Smooth muscle cell (in vitro differentiated cells): ENCODE data around the gene ADAM10. TPM values are rescaled to one million over a fixed set of nuclear protein-coding genes. Genes with fewer than 3 reads are reported as not detected.
"Not testable (repeated sequence)": the region's sequence is repeated elsewhere in the genome, so short reads cannot be mapped to it uniquely, and the experiment has no call there.

Experiments used
- DNase-seq: peaks from one replicate; lab custom pipeline; 2025; ENCODE audit not compliant: unreplicated experiment; lab: John Stamatoyannopoulos, UW
- H2AFZ ChIP-seq: fragments of 200-600 bp; sonication (generic); 2 replicates; pipeline ENCODE4 v1.6.0; 2016; ENCODE audit warnings: antibody characterized with exemption, low read depth, mild to moderate bottlenecking
- H3F3A ChIP-seq: fragments of 200-600 bp; sonication (generic); 2 replicates; pipeline ENCODE4 v1.6.0; 2017; ENCODE audit warnings: antibody characterized with exemption, low read depth
- H3K27ac ChIP-seq: fragments of 200-600 bp; sonication (generic); 2 replicates; pipeline ENCODE4 v1.5.1; 2016; ENCODE audit warnings: low read depth, mild to moderate bottlenecking
- H3K27me3 ChIP-seq: fragments of 200-600 bp; sonication (generic); 2 replicates; pipeline ENCODE4 v1.6.1; 2016; ENCODE audit warnings: low read depth, mild to moderate bottlenecking
- H3K36me3 ChIP-seq: fragments of 200-600 bp; sonication (generic); 2 replicates; pipeline ENCODE4 v1.5.1; 2016; ENCODE audit warnings: low read depth
- H3K4me1 ChIP-seq: fragments of 200-600 bp; sonication (generic); 2 replicates; pipeline ENCODE4 v1.5.1; 2016; ENCODE audit warnings: low read depth
- H3K4me2 ChIP-seq: fragments of 200-600 bp; sonication (generic); 2 replicates; pipeline ENCODE4 v1.6.0; 2016; ENCODE audit warnings: mild to moderate bottlenecking
- H3K4me3 ChIP-seq: fragments of 200-600 bp; sonication (generic); 2 replicates; pipeline ENCODE4 v1.5.1; 2016; ENCODE audit warnings: mild to moderate bottlenecking
- H3K79me2 ChIP-seq: fragments of 200-600 bp; sonication (generic); 2 replicates; pipeline ENCODE4 v1.6.0; 2016; ENCODE audit warnings: low read depth, mild to moderate bottlenecking
- H3K9ac ChIP-seq: fragments of 200-600 bp; sonication (generic); 2 replicates; pipeline ENCODE4 v1.6.0; 2016; ENCODE audit warnings: low read depth
- H3K9me3 ChIP-seq: fragments of 200-600 bp; sonication (generic); replicated peaks from 2 replicates; pipeline ENCODE4 v1.5.1; 2016; ENCODE audit warnings: low read depth
- H4K20me1 ChIP-seq: fragments of 200-600 bp; sonication (generic); 2 replicates; pipeline ENCODE4 v1.6.0; 2016; ENCODE audit warnings: low read depth
- CTCF ChIP-seq: fragments of 200-600 bp; sonication (generic); IDR thresholded peaks from 2 replicates; pipeline ENCODE4 v1.5.1; 2017; ENCODE audit warnings: borderline replicate concordance, mild to moderate bottlenecking, antibody characterized with exemption; ENCODE audit not compliant: insufficient read depth, poor library complexity, severe bottlenecking
- WGBS: methylation state at CpG from one replicate; pipeline ENCODE4 v1.1.7; 2016; ENCODE audit warnings: low lambda C conversion rate; 5-methylcytosine and 5-hydroxymethylcytosine counted together
- polyA plus RNA-seq: library from polyadenylated mRNA; unstranded; fragments of >200 nt; fragmentation: Nextera tagmentation; extraction: Ambion mirVana; gene quantifications from 2 replicates; pipeline ENCODE4 v1.2.1, GENCODE V29; 2016
- total RNA-seq: library from RNA; depleted of rRNA; stranded (reverse); fragments of >200 nt; gene quantifications from 2 replicates; pipeline ENCODE4 v1.2.3, GENCODE V29; 2014

ADAM10 gene
- total and polyA plus RNA-seq, 2 experiments from 2014 or later, result 168 to 200 TPM

GRCh38 chr15:58627046-58627445, 122.5 kb downstream of the ADAM10 start:
- no peak overlapping the region for H3K4me2 ChIP-seq
- no peak for DNase-seq
- H3K4me1 ChIP-seq, result no peaks in the 10 kb centered on the region
- peaks cover 13% of the 10 kb centered on the region for H3K36me3 ChIP-seq
- no peak overlapping the region for H3K4me3 ChIP-seq
- H4K20me1 ChIP-seq, result peaks cover 11% of the 10 kb centered on the region
- no peaks in the 10 kb centered on the region for H3F3A ChIP-seq
- no peaks in the 10 kb centered on the region for H3K9me3 ChIP-seq
- H3K9ac ChIP-seq, result no peak overlapping the region
- H3K27ac ChIP-seq, result no peak overlapping the region
- TF ChIP-seq CTCF, result no peak
- no peaks in the 10 kb centered on the region for H3K27me3 ChIP-seq
- peaks cover 7% of the 10 kb centered on the region for H3K79me2 ChIP-seq
- WGBS, result 94% methylated on average over 2 of the region's 2 CpGs
- H2AFZ ChIP-seq, result no peak overlapping the region

- no peak overlapping the region for H3K9ac ChIP-seq
- 95% methylated on average over 3 of the region's 3 CpGs for WGBS
- H3K9me3 ChIP-seq, result no peaks in the 10 kb centered on the region
- peaks cover 11% of the 10 kb centered on the region for H4K20me1 ChIP-seq
- H3K36me3 ChIP-seq, result peaks cover 13% of the 10 kb centered on the region
- no peak overlapping the region for H3K4me3 ChIP-seq
- no peaks in the 10 kb centered on the region for H3K4me1 ChIP-seq
- no peak for TF ChIP-seq CTCF
- no peak overlapping the region for H3K27ac ChIP-seq
- no peaks in the 10 kb centered on the region for H3K27me3 ChIP-seq
- no peak overlapping the region for H3K4me2 ChIP-seq
- peaks cover 7% of the 10 kb centered on the region for H3K79me2 ChIP-seq
- DNase-seq, result no peak
- H2AFZ ChIP-seq, result no peak overlapping the region
- H3F3A ChIP-seq, result no peaks in the 10 kb centered on the region
Observed at GRCh38 chr15:58626378-58626777, 123.1 kb downstream of the ADAM10 start.

- no peak overlapping the region for H3K4me2 ChIP-seq
- WGBS, result 98% methylated on average over 3 of the region's 3 CpGs
- peaks cover 24% of the 10 kb centered on the region for H3K79me2 ChIP-seq
- no peak overlapping the region for H3K9ac ChIP-seq
- DNase-seq, result no peak
- no peak overlapping the region for H3K27ac ChIP-seq
- no peak overlapping the region for H2AFZ ChIP-seq
- no peaks in the 10 kb centered on the region for H3F3A ChIP-seq
- TF ChIP-seq CTCF, result no peak
- H3K4me1 ChIP-seq, result no peaks in the 10 kb centered on the region
- H3K27me3 ChIP-seq, result no peaks in the 10 kb centered on the region
- H3K4me3 ChIP-seq, result no peak overlapping the region
- H3K9me3 ChIP-seq, result no peaks in the 10 kb centered on the region
- peaks cover 24% of the 10 kb centered on the region for H3K36me3 ChIP-seq
- H4K20me1 ChIP-seq, result peaks cover 6% of the 10 kb centered on the region
Observed at GRCh38 chr15:58622877-58623276, 126.6 kb downstream of the ADAM10 start.

GRCh38 chr15:58620268-58620667, 129.2 kb downstream of the ADAM10 start:
- not testable (repeated sequence) for DNase-seq, H3K9ac ChIP-seq
- peaks cover 21% of the 10 kb centered on the region for H3K36me3 ChIP-seq

More at GRCh38 chr15:58620268-58620667, 129.2 kb downstream of the ADAM10 start:
- not testable (repeated sequence) for H3K9me3 ChIP-seq, H3K4me1 ChIP-seq, H3K27me3 ChIP-seq, H3F3A ChIP-seq, H4K20me1 ChIP-seq, H2AFZ ChIP-seq, H3K4me2 ChIP-seq, H3K4me3 ChIP-seq, H3K27ac ChIP-seq
- H3K79me2 ChIP-seq, result peaks cover 39% of the 10 kb centered on the region
